Ovary (tissue), 9 donors: Measurements from ENCODE around the gene SLC1A4. TPM values are rescaled to one million over a fixed set of nuclear protein-coding genes. Genes with fewer than 3 reads are reported as not detected.
A peak's percentile ranks its signal among the peaks of the same experiment; 100 is the strongest.

ENCODE experiments used
- DNase-seq, 5 donors: peaks; one replicate each; pipeline ENCODE4 v3.0.0-alpha.2; 2019 to 2020
- H3K27ac ChIP-seq, 2 donors: fragments of 200-600 bp; one replicate each; pipeline versions ENCODE4 v1.5.1 to v1.8.0; 2019 to 2022
- H3K27me3 ChIP-seq: fragments of 200-600 bp; one replicate; pipeline ENCODE4 v1.8.0; 2022
- H3K36me3 ChIP-seq: fragments of 200-600 bp; sonication (generic); one replicate; pipeline ENCODE4 v1.5.1; 2019
- H3K4me1 ChIP-seq: one replicate; pipeline ENCODE4 v1.8.1; 2013; ENCODE audit warnings: mild to moderate bottlenecking, moderate library complexity; ENCODE audit not compliant: insufficient read depth
- H3K4me3 ChIP-seq: fragments of 200-600 bp; sonication (generic); one replicate; pipeline ENCODE4 v1.5.1; 2017
- H3K9me3 ChIP-seq, 2 donors: fragments of 200-600 bp in 1 of 2; sonication (generic) in 1 of 2; one replicate each; pipeline versions ENCODE4 v1.5.1 to v1.8.1; 2013 to 2019; ENCODE audit warnings: mild to moderate bottlenecking in 1 of 2, moderate library complexity in 1 of 2
- CTCF ChIP-seq, 3 donors: fragments of 450-650 bp in 2 of 3; fragments of 200-600 bp in 1 of 3; IDR thresholded peaks; one replicate each; pipeline versions ENCODE4 v1.5.1 to v1.8.0; 2016 to 2022; ENCODE audit warnings: antibody characterized with exemption in 3 of 3, mild to moderate bottlenecking in 1 of 3
- EP300 ChIP-seq: sonication (generic); formaldehyde crosslinking; IDR thresholded peaks from one replicate; pipeline ENCODE4 v1.6.1; 2017; ENCODE audit warnings: antibody characterized with exemption
- POLR2A ChIP-seq: fragments of 450-650 bp; IDR thresholded peaks from one replicate; pipeline ENCODE4 v1.6.1; 2017; ENCODE audit warnings: antibody characterized with exemption, mild to moderate bottlenecking, moderate library complexity
- WGBS, 3 donors: extraction: QIAGEN DNeasy Blood & Tissue Kit in 1 of 3; methylation state at CpG; one replicate each; pipeline versions ENCODE4 v1.1.5 to v1.1.7; 2013 to 2017; 5-methylcytosine and 5-hydroxymethylcytosine counted together
- intact Hi-C, 4 donors: fragments of 100-400 bp; cut with DNase I; formaldehyde crosslinking; loops; one replicate each; pipeline versions ENCODE4 v1.11.0 to v1.15.1; 2022 to 2023
- polyA plus RNA-seq, 2 donors: library from polyadenylated mRNA; stranded (reverse); fragments of 200-250 nt in 1 of 2; fragments of 350-450 nt in 1 of 2; fragmentation: Illumina TruSeq in 1 of 2; extraction: RNeasy Lipid Tissue Mini Kit (QIAGEN cat#74804) in 1 of 2; gene quantifications; one replicate each; pipeline ENCODE4 v1.2.3, GENCODE V29; 2013 to 2014
- total RNA-seq, 7 donors: library from RNA; depleted of rRNA in 2 of 7; stranded (reverse); fragments of >200 nt in 2 of 7; fragmentation: NEBNext Ultra II Directional in 3 of 7; extraction: Animal tissue kit (Norgen Biotek cat#: 25700) in 3 of 7; gene quantifications; one replicate each; pipeline versions ENCODE4 v1.1.0 to v1.2.4, GENCODE V29; 2016 to 2023
- donor health status: DM: no; HTN: no; CAD: no; lungs with moderate emphysema.
- donor health status: DM: no; HTN: no; CAD: no.
- donor health status: Bipolar disorder and iron deficiency.
- donor health status: DM: yes; HTN: yes; CAD: no.
- donor health status: DM: no; HTN: no; CAD: no.
- donor health status: DM: yes; HTN: yes; CAD: no.

Gene SLC1A4
- total and polyA plus RNA-seq, 9 donors, result 5.3 to 51.1 (median 21.3) TPM

- Histone ChIP-seq H3K27ac (no peak overlapping the region), H3K9me3 (no peaks in the 10 kb centered on the region), H3K36me3 (no peaks in the 10 kb centered on the region), H3K4me3 (no peak overlapping the region), H3K4me1 (peaks cover 1% of the 10 kb centered on the region), H3K27me3 (no peaks in the 10 kb centered on the region)
- 89 to 94% (median 93%) methylated on average over 3 of the region's 3 CpGs for WGBS, 3 donors
- DNase-seq, result no peak
- intact Hi-C loops, result no loop called here
- TF ChIP-seq EP300 (no peak), CTCF (IDR thresholded peaks at IDR 0.05) (no peak), POLR2A (no peak)
Measured at GRCh38 chr2:65050931-65051330, 61.7 kb downstream of the SLC1A4 start.

GRCh38 chr2:65053199-65053598, 64.0 kb downstream of the SLC1A4 start:
- Histone ChIP-seq H3K4me3 (no peak overlapping the region), H3K4me1 (peaks cover 1% of the 10 kb centered on the region), H3K36me3 (no peaks in the 10 kb centered on the region), H3K27me3 (no peaks in the 10 kb centered on the region), H3K27ac (no peak overlapping the region), H3K9me3 (no peaks in the 10 kb centered on the region)
- intact Hi-C loops, result no loop called here
- 33 to 51% (median 44%) methylated on average over 1 of the region's 1 CpG for WGBS, 3 donors
- no peak for DNase-seq
- no peak for TF ChIP-seq CTCF (IDR thresholded peaks at IDR 0.05)
- TF ChIP-seq POLR2A, result no peak
- TF ChIP-seq EP300, result no peak

- Histone ChIP-seq H3K27me3 (no peaks in the 10 kb centered on the region), H3K9me3 (no peaks in the 10 kb centered on the region), H3K4me3 (no peak overlapping the region), H3K27ac (no peak overlapping the region), H3K4me1 (peaks cover 1% of the 10 kb centered on the region), H3K36me3 (no peaks in the 10 kb centered on the region)
- intact Hi-C loops, result no loop called here
- WGBS, 3 donors, result 81 to 85% (median 84%) methylated on average over 4 of the region's 4 CpGs
- TF ChIP-seq POLR2A, result no peak
- no peak for TF ChIP-seq EP300
- TF ChIP-seq CTCF (IDR thresholded peaks at IDR 0.05), result no peak
- DNase-seq, result no peak
Measured at GRCh38 chr2:65054749-65055421, 65.7 kb downstream of the SLC1A4 start.

GRCh38 chr2:65055422-65056214, 66.4 kb downstream of the SLC1A4 start:
- H3K4me3 ChIP-seq, result peak overlapping the region; percentile 79
- 8 to 9% (median 8%) methylated on average over 42 of the region's 42 CpGs for WGBS, 3 donors
- H3K36me3 ChIP-seq, result no peaks in the 10 kb centered on the region
- no peaks in the 10 kb centered on the region for H3K9me3 ChIP-seq
- peak overlapping the region in 1 of 2 donors; percentile 88 for H3K27ac ChIP-seq
- TF ChIP-seq POLR2A (no peak), CTCF (IDR thresholded peaks at IDR 0.05) (no peak), EP300 (no peak)
- peaks cover 1% of the 10 kb centered on the region for H3K4me1 ChIP-seq
- no peaks in the 10 kb centered on the region for H3K27me3 ChIP-seq
- DNase-seq, result no peak
- intact Hi-C loops, result loop anchor here in 1 of 4 donors (2.0 kb wide), 1 partner anchor 75 kb away; the partner anchor contains the start of gene RAB1A
